Left lung (tissue), 10 donors: Measurements from ENCODE around the gene LRRC23. TPM values are rescaled to one million over a fixed set of nuclear protein-coding genes. Genes with fewer than 3 reads are reported as not detected.

ENCODE experiments used
- ATAC-seq: fragments of 200-7000 bp; cut with Tn5 transposase; one replicate; pipeline ENCODE4 v1.9.1; 2020; ENCODE audit warnings: moderate library complexity
- DNase-seq, 4 donors: peaks; one replicate each; pipeline ENCODE4 v3.0.0-alpha.2; 2013 to 2020
- H3K27ac ChIP-seq, 2 donors: fragments of 200-600 bp; sonication (generic) in 1 of 2; one replicate each; pipeline versions ENCODE4 v1.5.0 to v1.8.0; 2020 to 2021
- H3K27me3 ChIP-seq, 2 donors: fragments of 200-600 bp; sonication (generic) in 1 of 2; one replicate each; pipeline versions ENCODE4 v1.5.0 to v1.8.0; 2020 to 2021
- H3K36me3 ChIP-seq, 2 donors: fragments of 200-600 bp; sonication (generic) in 1 of 2; one replicate each; pipeline versions ENCODE4 v1.5.0 to v1.8.0; 2020 to 2021
- H3K4me1 ChIP-seq, 2 donors: fragments of 200-600 bp; one replicate each; pipeline ENCODE4 v1.8.0; 2021
- H3K4me3 ChIP-seq, 2 donors: fragments of 200-600 bp; sonication (generic) in 1 of 2; one replicate each; pipeline versions ENCODE4 v1.5.0 to v1.8.0; 2020 to 2021; ENCODE audit warnings: mild to moderate bottlenecking in 1 of 2
- H3K9me3 ChIP-seq, 2 donors: fragments of 200-600 bp; sonication (generic) in 1 of 2; one replicate each; pipeline versions ENCODE4 v1.5.0 to v1.8.0; 2020 to 2021
- CTCF ChIP-seq, 2 donors: fragments of 200-600 bp; sonication (generic) in 1 of 2; IDR thresholded peaks; one replicate each; pipeline versions ENCODE4 v1.5.0 to v1.8.0; 2021; ENCODE audit warnings: antibody characterized with exemption in 2 of 2
- intact Hi-C, 2 donors: fragments of 100-400 bp; cut with DNase I; formaldehyde crosslinking; loops; one replicate each; pipeline versions ENCODE4 v1.11.2 to v1.14.2; 2022
- polyA plus RNA-seq, 6 donors: library from polyadenylated mRNA; unstranded; fragments of 120-200 nt; gene quantifications; one replicate each; pipeline ENCODE4 v1.2.1, GENCODE V29; 2013; ENCODE audit not compliant: insufficient read length in 6 of 6
- total RNA-seq, 2 donors: library from RNA; stranded (reverse); fragmentation: NEBNext Ultra II Directional; extraction: Animal tissue kit (Norgen Biotek cat#: 25700); gene quantifications; one replicate each; pipeline ENCODE4 v1.2.1, GENCODE V29; 2021
- donor health status: DM: no; HTN: yes; CAD: no.
- donor health status: DM: no; HTN: no; CAD: no.

The LRRC23 gene
- total and polyA plus RNA-seq, 8 donors = 11.0 to 36.8 (median 22.1) TPM

GRCh38 chr12:6894321-6894720, 10.3 kb upstream of the LRRC23 start:
- no peaks in the 10 kb centered on the region for H3K36me3 ChIP-seq
- H3K9me3 ChIP-seq = no peaks in the 10 kb centered on the region
- H3K4me1 ChIP-seq = peaks cover 9 to 25% of the 10 kb centered on the region in 2 donors
- no peak for TF ChIP-seq CTCF (IDR thresholded peaks at IDR 0.05)
- no peak overlapping the region for H3K4me3 ChIP-seq
- H3K27me3 ChIP-seq = no peaks in the 10 kb centered on the region
- ATAC-seq (no peak), DNase-seq (peak in 1 of 4 donors; percentile 24)
- H3K27ac ChIP-seq = peak overlapping the region in 1 of 2 donors; percentile 30
- intact Hi-C loops = no loop called here

- TF ChIP-seq CTCF (IDR thresholded peaks at IDR 0.05) = no peak
- intact Hi-C loops = no loop called here
Measured at GRCh38 chr12:6896846-6897435, 7.7 kb upstream of the LRRC23 start.

GRCh38 chr12:6899427-6899826, 5.2 kb upstream of the LRRC23 start:
- H3K4me3 ChIP-seq = no peak overlapping the region
- ATAC-seq = no peak
- no peaks in the 10 kb centered on the region for H3K9me3 ChIP-seq
- H3K4me1 ChIP-seq = peaks cover 0 to 23% of the 10 kb centered on the region in 2 donors
- no peaks in the 10 kb centered on the region for H3K27me3 ChIP-seq
- no peak for TF ChIP-seq CTCF (IDR thresholded peaks at IDR 0.05)
- no peaks in the 10 kb centered on the region for H3K36me3 ChIP-seq
- intact Hi-C loops = no loop called here
- DNase-seq = no peak
- H3K27ac ChIP-seq = peak overlapping the region in 1 of 2 donors; percentile 50

More at GRCh38 chr12:6896846-6897435, 7.7 kb upstream of the LRRC23 start:
- ATAC-seq (no peak), DNase-seq (no peak)
- Histone ChIP-seq H3K9me3 (no peaks in the 10 kb centered on the region), H3K36me3 (no peaks in the 10 kb centered on the region), H3K4me1 (peaks cover 0 to 20% of the 10 kb centered on the region in 2 donors), H3K27ac (no peak overlapping the region), H3K27me3 (no peaks in the 10 kb centered on the region), H3K4me3 (no peak overlapping the region)

GRCh38 chr12:6899837-6900519, 4.6 kb upstream of the LRRC23 start:
- DNase-seq = peak in 2 of 4 donors; percentile 72 to 81
- H3K27ac ChIP-seq = peak overlapping the region in 1 of 2 donors; percentile 50
- no peak for TF ChIP-seq CTCF (IDR thresholded peaks at IDR 0.05)

GRCh38 chr12:6902448-6902847, 2.2 kb upstream of the LRRC23 start:
- H3K36me3 ChIP-seq = no peaks in the 10 kb centered on the region
- no peaks in the 10 kb centered on the region for H3K27me3 ChIP-seq
- ATAC-seq = no peak
- no peaks in the 10 kb centered on the region for H3K9me3 ChIP-seq
- no peak overlapping the region for H3K27ac ChIP-seq
- no peak for DNase-seq
- no peak for TF ChIP-seq CTCF (IDR thresholded peaks at IDR 0.05)
- no peak overlapping the region for H3K4me3 ChIP-seq
- intact Hi-C loops = no loop called here
- peaks cover 4 to 28% of the 10 kb centered on the region in 2 donors for H3K4me1 ChIP-seq

More at GRCh38 chr12:6899837-6900519, 4.6 kb upstream of the LRRC23 start:
- Histone ChIP-seq H3K9me3 (no peaks in the 10 kb centered on the region), H3K4me3 (no peak overlapping the region), H3K4me1 (peaks cover under 1 to 23% of the 10 kb centered on the region in 2 donors), H3K27me3 (no peaks in the 10 kb centered on the region), H3K36me3 (no peaks in the 10 kb centered on the region)
- ATAC-seq = peak; percentile 57
- intact Hi-C loops = no loop called here
